NB4 (cell line): Measurements from ENCODE around the gene CHN1.

Experiments used
- DNase-seq: peaks from one replicate; pipeline ENCODE4 v3.0.0; 2010; ENCODE audit warnings: low read depth
- H3K4me3 ChIP-seq: one replicate; pipeline ENCODE4 v1.5.1; 2011; ENCODE audit warnings: mild to moderate bottlenecking, low read depth, low read length, moderate library complexity
- CTCF ChIP-seq: IDR thresholded peaks from one replicate; pipeline ENCODE4 v1.5.1; 2012; ENCODE audit warnings: low read depth, low read length
- MYC ChIP-seq: IDR thresholded peaks from 2 replicates; pipeline ENCODE4 v1.6.1; 2011; ENCODE audit warnings: low read depth, low read length
- POLR2A ChIP-seq: IDR thresholded peaks from 2 replicates; pipeline ENCODE4 v1.6.1; 2011; ENCODE audit warnings: mild to moderate bottlenecking; ENCODE audit not compliant: insufficient read length; ENCODE audit errors: extremely low read depth
- TF ChIP-seq, protein P1 (sequence below): IDR thresholded peaks from 2 replicates; pipeline ENCODE4 v1.6.1; 2011; ENCODE audit warnings: low read depth, low read length

Gene CHN1

GRCh38 chr2:174981331-174981730 lies 23.9 kb downstream of the CHN1 start:
- H3K4me3 ChIP-seq, result no peak overlapping the region
- TF ChIP-seq MYC, result no peak
- TF ChIP-seq, protein P1, sequence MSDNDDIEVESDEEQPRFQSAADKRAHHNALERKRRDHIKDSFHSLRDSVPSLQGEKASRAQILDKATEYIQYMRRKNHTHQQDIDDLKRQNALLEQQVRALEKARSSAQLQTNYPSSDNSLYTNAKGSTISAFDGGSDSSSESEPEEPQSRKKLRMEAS, result no peak
- TF ChIP-seq CTCF, result no peak
- TF ChIP-seq POLR2A, result no peak
- DNase-seq, result no peak

DNA sequence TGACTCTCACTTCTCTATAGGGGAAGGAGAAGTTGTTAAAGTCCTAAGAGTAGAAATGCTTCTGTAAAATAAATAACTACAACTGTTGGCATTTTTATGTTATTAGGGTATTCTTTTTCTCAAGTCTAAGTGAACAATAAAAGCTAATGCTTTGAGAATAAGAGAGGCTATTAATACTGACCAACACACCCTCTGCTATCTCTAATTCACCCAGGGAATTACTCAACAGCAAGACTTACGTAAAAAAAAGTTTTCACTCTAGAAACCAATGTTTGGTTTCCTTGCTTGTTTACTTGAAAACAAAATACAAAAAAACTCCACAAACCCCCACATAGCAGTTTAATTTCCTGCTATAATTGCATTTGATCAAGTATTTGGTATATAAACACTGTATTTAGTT lies 25.2 kb downstream of the CHN1 start:
- DNase-seq, result no peak
- TF ChIP-seq MYC (no peak), CTCF (no peak), POLR2A (no peak)
- TF ChIP-seq, protein P1, result no peak
- no peak overlapping the region for H3K4me3 ChIP-seq

- no peak overlapping the region for H3K4me3 ChIP-seq
- DNase-seq, result peak; percentile 30
- TF ChIP-seq, protein P1, result no peak
- TF ChIP-seq POLR2A (no peak), CTCF (no peak), MYC (no peak)
Measured at GRCh38 chr2:174977364-174977763, 27.8 kb downstream of the CHN1 start.

- TF ChIP-seq CTCF (no peak), POLR2A (no peak), MYC (no peak)
- TF ChIP-seq, protein P1, result no peak
- DNase-seq, result no peak
- no peak overlapping the region for H3K4me3 ChIP-seq
Measured at GRCh38 chr2:174974131-174974530, 31.1 kb downstream of the CHN1 start.

DNA sequence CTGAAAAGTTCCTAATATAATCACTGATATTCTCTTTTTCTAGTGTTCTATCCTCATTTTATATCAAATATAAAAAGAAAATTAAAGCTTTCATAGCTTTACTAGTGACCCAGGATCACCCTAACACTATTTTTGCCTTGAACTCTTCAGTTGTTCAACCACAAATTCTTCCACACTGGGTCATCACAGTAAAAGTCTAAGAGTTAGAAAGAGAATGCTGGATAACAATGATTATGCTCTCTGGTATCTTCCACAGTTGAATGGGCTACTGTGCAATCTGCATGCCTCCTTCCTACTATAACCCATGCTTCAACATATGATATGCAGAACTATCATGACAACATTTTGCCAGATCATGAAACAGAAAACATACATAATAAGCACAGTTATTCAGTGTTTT lies 32.3 kb downstream of the CHN1 start:
- TF ChIP-seq POLR2A (no peak), CTCF (no peak), MYC (no peak)
- TF ChIP-seq, protein P1, result no peak
- no peak for DNase-seq
- no peak overlapping the region for H3K4me3 ChIP-seq
